OCI-LY1 (cell line): Measurements from ENCODE around the gene ZFYVE26.

Experiments
- H2AFZ ChIP-seq: fragments of 200-600 bp; sonication (generic), shearing (Covaris generic); 2 replicates; pipeline ENCODE4 v1.6.0; 2014; ENCODE audit warnings: antibody characterized with exemption, mild to moderate bottlenecking, low read length
- H3F3A ChIP-seq: fragments of 200-600 bp; sonication (generic), shearing (Covaris generic); 2 replicates; pipeline ENCODE4 v1.6.0; 2014; ENCODE audit warnings: mild to moderate bottlenecking, antibody characterized with exemption, low read length, moderate library complexity; ENCODE audit not compliant: insufficient read depth
- H3K27ac ChIP-seq: fragments of 200-600 bp; sonication (generic); 2 replicates; pipeline ENCODE4 v1.5.1; 2014; ENCODE audit warnings: low read length, mixed run types, mild to moderate bottlenecking, low read depth; ENCODE audit not compliant: poor library complexity, severe bottlenecking
- H3K27me3 ChIP-seq: fragments of 200-600 bp; sonication (generic); 2 replicates; pipeline ENCODE4 v1.6.0; 2014; ENCODE audit warnings: antibody characterized with exemption, mild to moderate bottlenecking, low read length, moderate library complexity; ENCODE audit not compliant: insufficient read depth
- H3K36me3 ChIP-seq: fragments of 200-600 bp; sonication (generic); 2 replicates; pipeline ENCODE4 v1.6.1; 2014; ENCODE audit warnings: mild to moderate bottlenecking, antibody characterized with exemption, low read length, moderate library complexity, mixed read lengths; ENCODE audit not compliant: insufficient read depth
- H3K4me1 ChIP-seq: fragments of 200-600 bp; sonication (generic); 2 replicates; pipeline ENCODE4 v1.5.1; 2014; ENCODE audit warnings: mild to moderate bottlenecking, low read length, moderate library complexity; ENCODE audit not compliant: insufficient read depth, severe bottlenecking
- H3K4me2 ChIP-seq: fragments of 200-600 bp; sonication (generic), shearing (Covaris generic); 2 replicates; pipeline ENCODE4 v1.6.1; 2014; ENCODE audit warnings: low read length
- H3K4me3 ChIP-seq: fragments of 200-600 bp; sonication (generic); 2 replicates; pipeline ENCODE4 v1.5.1; 2014; ENCODE audit warnings: low read length, low read depth, mild to moderate bottlenecking, mixed read lengths; ENCODE audit not compliant: poor library complexity, severe bottlenecking
- H3K79me2 ChIP-seq: fragments of 200-600 bp; shearing (Covaris generic); 2 replicates; pipeline ENCODE4 v1.6.1; 2016; ENCODE audit warnings: mixed run types, low read length, mixed read lengths; ENCODE audit not compliant: insufficient read depth
- H3K9ac ChIP-seq: fragments of 200-600 bp; sonication (generic), shearing (Covaris generic); 2 replicates; pipeline ENCODE4 v1.6.1; 2014; ENCODE audit warnings: mild to moderate bottlenecking, low read length, mixed read lengths
- H3K9me2 ChIP-seq: fragments of 200-600 bp; sonication (generic), shearing (Covaris generic); 2 replicates; pipeline ENCODE4 v1.6.1; 2014; ENCODE audit warnings: low read depth, mild to moderate bottlenecking, low read length, mixed read lengths
- H3K9me3 ChIP-seq: fragments of 200-600 bp; shearing (Covaris generic); 2 replicates; pipeline ENCODE4 v1.6.1; 2014; ENCODE audit warnings: low read length, mixed read lengths
- H4K20me1 ChIP-seq: fragments of 200-600 bp; sonication (generic), shearing (Covaris generic); 2 replicates; pipeline ENCODE4 v1.6.0; 2016; ENCODE audit warnings: mild to moderate bottlenecking, low read length; ENCODE audit not compliant: insufficient read depth
- EZH2 ChIP-seq: fragments of 200-600 bp; sonication (generic), shearing (Covaris generic); IDR thresholded peaks from 2 replicates; pipeline ENCODE4 v1.8.0; 2017; ENCODE audit warnings: borderline replicate concordance, mixed run types, mild to moderate bottlenecking, antibody characterized with exemption, low read length, moderate library complexity, mixed read lengths
- TF ChIP-seq, protein P1 (sequence below): fragments of 200-600 bp; sonication (generic), shearing (Covaris generic); IDR thresholded peaks from 2 replicates; pipeline ENCODE4 v1.5.1; 2017; ENCODE audit warnings: mild to moderate bottlenecking, antibody characterized with exemption, low read length, moderate library complexity, mixed read lengths

ZFYVE26 gene

GRCh38 chr14:67759916-67760315 is 56.5 kb downstream of the ZFYVE26 start:
- Histone ChIP-seq H3K27ac (no peak overlapping the region), H3K4me1 (no peaks in the 10 kb centered on the region), H2AFZ (no peak overlapping the region), H3K9me3 (no peaks in the 10 kb centered on the region), H3K9me2 (no peaks in the 10 kb centered on the region), H3K36me3 (peaks cover 43% of the 10 kb centered on the region; the same call in 1 of the 2 replicates), H3K9ac (no peak overlapping the region), H4K20me1 (no peaks in the 10 kb centered on the region), H3K4me2 (no peak overlapping the region), H3F3A (no peaks in the 10 kb centered on the region), H3K79me2 (no peaks in the 10 kb centered on the region), H3K27me3 (no peaks in the 10 kb centered on the region), H3K4me3 (no peak overlapping the region)
- TF ChIP-seq EZH2, result no peak
- TF ChIP-seq, protein P1, sequence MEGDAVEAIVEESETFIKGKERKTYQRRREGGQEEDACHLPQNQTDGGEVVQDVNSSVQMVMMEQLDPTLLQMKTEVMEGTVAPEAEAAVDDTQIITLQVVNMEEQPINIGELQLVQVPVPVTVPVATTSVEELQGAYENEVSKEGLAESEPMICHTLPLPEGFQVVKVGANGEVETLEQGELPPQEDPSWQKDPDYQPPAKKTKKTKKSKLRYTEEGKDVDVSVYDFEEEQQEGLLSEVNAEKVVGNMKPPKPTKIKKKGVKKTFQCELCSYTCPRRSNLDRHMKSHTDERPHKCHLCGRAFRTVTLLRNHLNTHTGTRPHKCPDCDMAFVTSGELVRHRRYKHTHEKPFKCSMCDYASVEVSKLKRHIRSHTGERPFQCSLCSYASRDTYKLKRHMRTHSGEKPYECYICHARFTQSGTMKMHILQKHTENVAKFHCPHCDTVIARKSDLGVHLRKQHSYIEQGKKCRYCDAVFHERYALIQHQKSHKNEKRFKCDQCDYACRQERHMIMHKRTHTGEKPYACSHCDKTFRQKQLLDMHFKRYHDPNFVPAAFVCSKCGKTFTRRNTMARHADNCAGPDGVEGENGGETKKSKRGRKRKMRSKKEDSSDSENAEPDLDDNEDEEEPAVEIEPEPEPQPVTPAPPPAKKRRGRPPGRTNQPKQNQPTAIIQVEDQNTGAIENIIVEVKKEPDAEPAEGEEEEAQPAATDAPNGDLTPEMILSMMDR, result no peak

DNA sequence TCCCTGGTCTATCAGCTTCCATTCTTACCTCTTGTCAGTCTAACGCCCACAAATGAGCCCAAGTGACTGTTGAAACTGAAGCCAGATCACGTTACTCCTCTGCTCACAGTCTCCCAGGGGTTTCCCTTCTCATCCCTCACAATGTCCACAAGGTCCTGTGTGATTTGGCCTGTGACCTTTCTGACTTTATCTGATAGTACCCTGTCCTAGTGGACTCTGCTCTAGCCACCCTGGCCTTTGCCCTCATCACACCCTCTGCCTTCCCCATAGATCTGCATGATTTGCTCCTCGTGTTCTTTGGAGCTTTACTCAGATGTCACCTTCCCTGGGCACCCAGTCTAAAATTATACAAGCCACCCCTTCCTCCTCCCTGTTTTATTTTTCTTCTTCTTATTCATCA is 59.2 kb downstream of the ZFYVE26 start:
- Histone ChIP-seq H3K9me3 (no peaks in the 10 kb centered on the region), H3K36me3 (peaks cover 52% of the 10 kb centered on the region), H3K27me3 (no peaks in the 10 kb centered on the region), H3F3A (no peaks in the 10 kb centered on the region), H3K4me3 (no peak overlapping the region), H3K79me2 (no peaks in the 10 kb centered on the region), H3K27ac (no peak overlapping the region), H3K9me2 (no peaks in the 10 kb centered on the region), H2AFZ (no peak overlapping the region), H3K4me1 (no peaks in the 10 kb centered on the region), H3K4me2 (no peak overlapping the region), H3K9ac (no peak overlapping the region), H4K20me1 (no peaks in the 10 kb centered on the region)
- no peak for TF ChIP-seq EZH2
- TF ChIP-seq, protein P1, result no peak

DNA sequence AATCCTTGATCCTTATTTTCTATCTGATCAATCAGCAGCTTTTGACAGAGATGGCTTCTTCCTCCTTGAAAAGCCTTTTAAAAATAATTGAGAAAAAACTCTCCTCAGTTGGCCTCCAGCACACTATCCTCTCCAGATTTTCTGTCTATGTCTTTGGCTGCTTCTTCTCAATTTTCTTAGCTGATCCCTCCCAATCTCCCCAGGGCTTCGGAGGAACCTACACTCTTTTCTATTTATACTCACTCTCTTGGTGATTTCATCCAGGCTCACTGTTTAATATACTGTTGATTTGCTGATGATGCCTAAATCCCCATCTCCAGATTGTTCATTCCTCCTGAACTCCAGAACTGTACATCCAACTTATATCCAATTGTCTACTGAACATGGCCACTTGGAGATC is 59.9 kb downstream of the ZFYVE26 start:
- H3K79me2 ChIP-seq, result no peaks in the 10 kb centered on the region
- no peaks in the 10 kb centered on the region for H3K9me2 ChIP-seq
- no peak overlapping the region for H3K27ac ChIP-seq
- H4K20me1 ChIP-seq, result no peaks in the 10 kb centered on the region
- no peak overlapping the region for H3K4me3 ChIP-seq
- H3K9me3 ChIP-seq, result no peaks in the 10 kb centered on the region
- no peaks in the 10 kb centered on the region for H3K4me1 ChIP-seq
- H3F3A ChIP-seq, result no peaks in the 10 kb centered on the region
- no peak for TF ChIP-seq EZH2
- TF ChIP-seq, protein P1, result no peak
- no peak overlapping the region for H3K9ac ChIP-seq
- no peak overlapping the region for H3K4me2 ChIP-seq
- H3K27me3 ChIP-seq, result no peaks in the 10 kb centered on the region
- H2AFZ ChIP-seq, result no peak overlapping the region
- peaks cover 58% of the 10 kb centered on the region for H3K36me3 ChIP-seq
